Muscle layer of colon (tissue), 2 donors: ENCODE data around the gene C11orf52.

Experiments used
- H3K27ac ChIP-seq: one replicate; pipeline ENCODE4 v1.7.0; 2013; ENCODE audit warnings: low read depth, mild to moderate bottlenecking, low read length, moderate library complexity
- H3K27me3 ChIP-seq, 2 donors: one replicate each; pipeline ENCODE4 v1.7.0; 2013; ENCODE audit warnings: low read length in 2 of 2, mild to moderate bottlenecking in 2 of 2; ENCODE audit not compliant: insufficient read depth in 2 of 2, control insufficient read depth in 1 of 2
- H3K36me3 ChIP-seq: one replicate; pipeline ENCODE4 v1.7.0; 2013; ENCODE audit warnings: mild to moderate bottlenecking, low read length; ENCODE audit not compliant: insufficient read depth
- H3K4me1 ChIP-seq: one replicate; pipeline ENCODE4 v1.7.0; 2013; ENCODE audit warnings: mild to moderate bottlenecking, low read length; ENCODE audit not compliant: insufficient read depth
- H3K4me3 ChIP-seq, 2 donors: one replicate each; pipeline ENCODE4 v1.7.0; 2013; ENCODE audit warnings: low read length in 2 of 2, low read depth in 1 of 2, mild to moderate bottlenecking in 1 of 2, moderate library complexity in 1 of 2
- H3K9ac ChIP-seq: one replicate; pipeline ENCODE4 v1.7.0; 2013; ENCODE audit warnings: low read length
- H3K9me3 ChIP-seq: one replicate; pipeline ENCODE4 v1.7.0; 2013; ENCODE audit warnings: mild to moderate bottlenecking, low read length
- donor health status: abdominal sarcoma.
- donor health status: Adenocarcinoma of cecum.

The C11orf52 gene

DNA sequence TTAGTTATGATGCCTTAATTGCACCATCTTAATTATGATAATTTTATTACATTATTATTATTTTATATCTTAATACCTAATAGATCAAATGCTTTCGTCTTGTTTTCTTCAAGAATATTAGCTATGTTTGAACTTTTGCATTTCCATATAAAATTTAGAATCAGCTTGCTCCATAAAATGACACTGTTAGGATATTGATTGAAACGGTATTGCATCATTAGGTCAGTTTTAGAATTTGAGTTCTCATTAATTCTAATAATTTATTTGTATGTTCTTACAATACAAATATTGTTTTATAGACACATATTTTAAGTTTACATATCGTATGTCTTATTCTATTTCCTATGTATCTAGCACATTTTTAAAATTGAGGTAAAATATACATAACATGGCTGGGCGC is 32.7 kb upstream of the C11orf52 start:
- Histone ChIP-seq H3K9ac (no peak overlapping the region), H3K27ac (no peak overlapping the region), H3K9me3 (no peaks in the 10 kb centered on the region), H3K36me3 (no peaks in the 10 kb centered on the region), H3K4me3 (no peak overlapping the region), H3K4me1 (no peaks in the 10 kb centered on the region), H3K27me3 (no peaks in the 10 kb centered on the region)

DNA sequence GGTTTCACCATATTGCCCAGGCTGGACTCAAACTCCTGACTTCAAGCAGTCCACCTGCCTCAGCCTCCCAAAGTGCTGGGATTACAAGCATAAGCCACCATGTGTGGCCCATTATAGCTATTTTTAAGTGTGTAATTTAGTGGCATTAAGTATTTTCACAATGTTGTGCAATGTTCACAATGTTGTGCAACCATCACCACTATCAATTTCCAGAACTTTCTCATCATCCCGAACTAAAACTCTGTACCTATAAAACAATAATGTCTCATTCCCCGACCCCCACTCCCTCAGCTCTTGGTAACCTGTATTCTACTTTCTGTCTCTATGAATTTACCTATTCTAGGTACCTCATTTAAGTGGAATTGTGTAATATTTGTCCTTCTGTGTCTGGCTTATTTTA is 31.9 kb upstream of the C11orf52 start:
- Histone ChIP-seq H3K9ac (no peak overlapping the region), H3K4me1 (no peaks in the 10 kb centered on the region), H3K4me3 (no peak overlapping the region), H3K27me3 (no peaks in the 10 kb centered on the region), H3K36me3 (no peaks in the 10 kb centered on the region), H3K27ac (no peak overlapping the region), H3K9me3 (no peaks in the 10 kb centered on the region)

DNA sequence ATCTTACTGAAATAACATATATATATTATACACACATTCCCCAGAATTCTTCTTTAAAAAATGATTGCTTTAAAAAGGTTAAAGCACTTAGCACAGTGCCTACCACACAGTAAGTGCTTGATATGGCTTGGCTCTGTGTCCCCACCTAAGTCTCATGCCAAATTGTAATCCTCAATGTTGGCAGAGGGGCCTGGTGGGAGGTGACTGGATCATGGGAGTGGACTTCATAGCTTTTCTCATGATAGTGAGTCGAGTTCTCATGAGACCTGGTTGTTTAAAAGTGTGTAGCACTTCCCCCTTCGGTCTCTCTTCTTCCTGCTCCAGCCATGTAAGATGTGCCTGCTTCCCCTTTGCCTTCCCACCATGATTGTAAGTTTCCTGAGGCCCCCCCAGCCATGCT is 13.3 kb upstream of the C11orf52 start:
- Histone ChIP-seq H3K27ac (no peak overlapping the region), H3K9ac (no peak overlapping the region)

DNA sequence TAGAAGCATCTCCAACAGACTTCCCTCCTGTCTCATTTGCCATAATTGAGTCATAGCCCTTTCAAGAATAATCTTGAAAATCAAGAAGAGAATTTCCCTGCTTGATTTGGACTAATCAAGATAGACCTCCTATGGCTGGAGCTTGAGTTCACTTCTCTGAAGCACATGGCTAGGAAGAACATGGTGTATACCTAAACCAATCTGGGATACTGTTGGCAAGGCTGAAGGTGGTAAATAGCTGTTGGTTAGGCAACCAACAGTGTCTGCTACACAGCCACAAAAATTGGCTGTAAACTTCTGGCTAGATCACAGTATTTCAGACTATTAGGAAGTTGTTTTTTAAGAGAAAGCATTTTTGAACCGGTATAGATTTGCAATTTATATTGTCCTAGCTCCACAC is 12.0 kb upstream of the C11orf52 start:
- Histone ChIP-seq H3K9me3 (no peaks in the 10 kb centered on the region), H3K4me3 (no peak overlapping the region), H3K27ac (no peak overlapping the region), H3K36me3 (peaks cover 27% of the 10 kb centered on the region), H3K4me1 (peaks cover 16% of the 10 kb centered on the region), H3K9ac (no peak overlapping the region), H3K27me3 (no peaks in the 10 kb centered on the region)

More for the DNA sequence above, 13.3 kb upstream of the C11orf52 start:
- H3K9me3 ChIP-seq: no peaks in the 10 kb centered on the region
- H3K4me1 ChIP-seq: peaks cover 15% of the 10 kb centered on the region
- no peak overlapping the region for H3K4me3 ChIP-seq
- peaks cover 27% of the 10 kb centered on the region for H3K36me3 ChIP-seq
- H3K27me3 ChIP-seq: no peaks in the 10 kb centered on the region

DNA sequence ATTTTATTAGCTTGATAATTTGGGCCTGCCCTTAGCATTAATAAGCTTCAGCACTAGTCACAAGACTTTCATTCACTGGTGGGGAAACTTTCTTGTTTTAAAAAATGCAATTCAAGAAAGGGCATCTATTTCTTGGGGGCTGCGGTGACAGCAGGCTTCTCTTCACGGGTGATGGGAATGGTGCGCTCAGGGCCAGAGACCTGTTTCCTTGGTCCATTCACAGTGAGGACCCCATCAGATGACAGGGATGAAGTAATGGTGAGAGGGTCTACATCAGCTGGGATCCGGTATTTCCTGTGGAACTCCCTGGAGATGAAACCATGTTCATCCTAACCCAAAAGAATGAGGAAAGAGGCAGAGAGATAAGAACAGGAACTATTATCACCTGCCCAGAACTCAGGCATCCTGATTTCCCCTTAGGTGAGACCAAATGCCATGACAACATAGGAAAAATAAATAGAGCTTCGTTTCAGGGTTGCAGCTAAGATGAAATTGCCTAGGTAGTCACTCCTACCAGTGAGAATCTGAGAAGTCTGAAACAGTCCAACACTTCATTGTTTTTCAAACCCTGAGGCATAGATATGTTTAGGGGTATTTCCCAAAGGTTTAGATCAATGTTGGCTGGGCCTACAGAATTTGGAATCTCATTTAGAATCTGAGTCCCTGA is 9.9 kb upstream of the C11orf52 start:
- Histone ChIP-seq H3K36me3 (peaks cover 27% of the 10 kb centered on the region), H3K27ac (peak overlapping the region; percentile 95)

DNA sequence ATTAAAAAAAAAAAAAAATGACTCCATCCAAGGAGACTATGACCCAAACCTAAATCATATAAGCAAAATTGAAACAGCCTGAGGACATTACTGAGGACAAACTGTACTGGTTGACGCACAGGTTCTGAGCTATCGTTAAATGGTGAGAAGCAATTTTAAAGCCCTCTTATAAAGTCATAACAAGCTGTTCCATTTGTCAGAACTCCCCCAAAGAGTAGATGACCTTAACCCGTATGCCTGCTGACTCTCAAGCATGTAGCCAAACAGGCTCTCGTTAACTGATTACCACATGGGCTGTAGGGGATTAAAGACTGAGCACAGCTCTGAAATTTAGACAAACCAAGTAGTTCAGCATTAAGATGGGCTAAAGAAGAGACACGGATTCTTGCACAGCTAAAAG is 9.3 kb upstream of the C11orf52 start:
- Histone ChIP-seq H3K4me3 (peak overlapping the region; percentile 3 to 74), H3K36me3 (peaks cover 27% of the 10 kb centered on the region), H3K27me3 (no peaks in the 10 kb centered on the region), H3K27ac (peak overlapping the region; percentile 95), H3K9ac (peak overlapping the region; percentile 83), H3K4me1 (peaks cover 29% of the 10 kb centered on the region), H3K9me3 (no peaks in the 10 kb centered on the region)

More for the DNA sequence above, 9.9 kb upstream of the C11orf52 start:
- H3K9ac ChIP-seq: no peak overlapping the region
- H3K27me3 ChIP-seq: no peaks in the 10 kb centered on the region
- H3K9me3 ChIP-seq: no peaks in the 10 kb centered on the region
- no peak overlapping the region for H3K4me3 ChIP-seq
- H3K4me1 ChIP-seq: peaks cover 23% of the 10 kb centered on the region

DNA sequence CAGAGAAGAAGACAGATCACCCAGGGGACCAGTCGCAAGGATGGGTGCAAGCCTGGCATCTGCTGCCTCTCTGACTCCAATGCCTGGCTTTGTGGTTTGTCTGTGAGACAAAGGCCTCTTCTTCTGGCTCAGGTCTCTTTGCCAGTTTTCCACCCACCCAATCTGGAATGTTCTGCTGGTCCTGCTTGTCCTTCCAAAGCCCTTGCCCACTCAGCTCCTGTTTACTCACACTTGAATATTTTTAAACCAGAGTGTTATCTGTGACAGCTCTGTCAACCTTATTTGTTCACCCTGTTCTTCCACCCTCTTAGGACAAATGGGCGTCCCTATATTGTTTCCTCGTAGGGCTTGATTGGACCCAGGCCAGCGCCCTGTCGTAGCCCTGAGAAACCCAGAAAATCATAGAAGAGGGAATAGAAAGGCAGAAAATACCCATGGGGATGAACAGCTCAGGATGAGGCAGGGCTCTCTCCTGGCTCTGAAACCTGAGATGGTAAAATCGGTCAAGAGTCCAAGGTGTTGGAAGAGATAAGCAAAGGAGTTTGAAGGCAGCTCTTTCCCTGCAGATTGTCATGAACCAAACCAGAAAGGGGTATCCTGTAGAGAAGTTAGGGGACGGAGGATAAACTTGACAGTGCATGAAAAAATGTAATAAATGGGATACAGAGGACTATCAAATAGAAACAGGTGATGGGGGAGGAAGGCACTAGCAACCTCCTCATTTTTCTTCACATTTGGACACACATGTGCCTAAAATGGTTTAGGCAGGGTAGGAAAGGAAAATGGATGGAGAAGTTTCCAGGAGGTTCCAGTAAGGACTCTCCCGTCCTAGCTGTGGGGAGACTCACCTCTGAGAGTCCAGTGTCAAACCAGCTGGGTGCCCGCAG is 7.8 kb upstream of the C11orf52 start:
- H3K4me3 ChIP-seq: peak overlapping the region; percentile 74 to 75
- peaks cover 27% of the 10 kb centered on the region for H3K36me3 ChIP-seq
- peaks cover 33% of the 10 kb centered on the region for H3K4me1 ChIP-seq
- H3K27ac ChIP-seq: peak overlapping the region; percentile 95
- H3K9me3 ChIP-seq: no peaks in the 10 kb centered on the region
- peak overlapping the region; percentile 83 for H3K9ac ChIP-seq
- no peaks in the 10 kb centered on the region for H3K27me3 ChIP-seq

DNA sequence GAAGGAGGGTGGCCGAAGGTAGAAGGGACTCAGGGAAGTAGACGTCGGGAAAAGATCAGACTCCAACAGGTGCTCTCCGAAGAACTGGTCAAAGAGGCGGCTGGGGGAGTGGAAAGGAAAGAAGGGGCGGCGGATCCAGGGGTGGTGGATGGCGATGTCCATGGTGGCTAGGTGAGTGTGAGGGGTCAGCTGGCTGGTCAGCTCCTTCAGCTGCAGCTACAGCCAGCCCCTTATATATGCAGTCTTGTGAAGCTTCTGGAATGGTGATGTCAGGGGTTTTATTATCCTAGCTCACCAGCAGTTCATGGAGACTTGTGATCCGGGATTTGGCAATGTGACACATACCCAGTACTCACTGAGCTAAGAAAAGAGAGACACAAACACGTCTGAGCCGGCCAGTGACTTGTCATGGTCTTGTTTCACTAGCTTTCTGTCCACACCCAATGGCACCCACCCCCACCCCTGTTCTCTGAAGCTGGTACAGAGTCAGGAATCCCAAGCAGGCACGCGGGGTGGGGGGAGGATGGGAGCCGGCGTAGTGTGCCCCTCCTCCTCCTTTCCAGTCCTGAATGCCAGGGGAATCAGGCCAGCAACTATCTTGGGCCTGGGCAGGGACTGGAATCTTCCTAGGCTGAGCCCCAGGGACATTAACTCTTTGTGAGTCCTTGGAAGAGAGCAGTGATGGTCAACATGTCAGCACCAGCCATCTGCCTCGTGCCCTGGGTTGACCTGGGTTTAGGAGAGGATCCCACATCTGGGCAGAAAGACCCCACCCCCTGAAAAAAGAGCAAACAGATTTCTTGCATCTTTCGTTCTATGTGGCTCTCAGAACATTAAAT is 6.9 kb upstream of the C11orf52 start, which contains the start of gene CRYAB:
TSS of gene CRYAB (minus strand) at position 208 of the 839 bp plus-strand sequence. CDS start at position 162, 46 bp downstream.
- no peaks in the 10 kb centered on the region for H3K27me3 ChIP-seq
- H3K4me1 ChIP-seq: peaks cover 33% of the 10 kb centered on the region
- peaks cover 27% of the 10 kb centered on the region for H3K36me3 ChIP-seq
- peak within 1 kb of the TSS; percentile 74 to 75 for H3K4me3 ChIP-seq
- peak within 1 kb of the TSS; percentile 95 for H3K27ac ChIP-seq
- peak within 1 kb of the TSS; percentile 83 for H3K9ac ChIP-seq
- no peaks in the 10 kb centered on the region for H3K9me3 ChIP-seq

DNA sequence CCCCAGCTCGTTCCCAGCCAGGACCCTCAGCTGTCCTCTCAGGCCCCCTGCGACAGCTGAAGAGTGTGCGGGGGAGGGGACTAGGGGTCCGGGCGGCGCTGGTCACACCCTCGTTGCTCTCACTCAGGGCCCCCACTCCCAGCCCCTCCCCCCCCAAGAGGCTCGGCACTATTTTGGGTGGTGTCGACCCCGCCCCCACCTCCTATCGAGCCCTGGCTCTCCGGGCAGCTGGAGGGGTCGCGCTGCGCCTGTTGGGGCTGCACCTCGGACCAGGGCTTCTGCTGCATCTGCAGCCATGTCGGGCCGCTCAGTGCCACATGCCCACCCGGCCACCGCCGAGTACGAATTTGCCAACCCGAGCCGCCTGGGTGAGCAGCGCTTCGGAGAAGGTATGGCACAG is 6.2 kb upstream of the C11orf52 start, which contains the start of gene HSPB2:
TSS of gene HSPB2 (plus strand) at position 200 of the 400 bp plus-strand sequence. CDS start at position 296, 96 bp downstream.
- Histone ChIP-seq H3K4me1 (peaks cover 33% of the 10 kb centered on the region), H3K9ac (peak within 1 kb of the TSS; percentile 83), H3K27ac (peak within 1 kb of the TSS; percentile 95), H3K27me3 (no peaks in the 10 kb centered on the region), H3K4me3 (peak within 1 kb of the TSS; percentile 74 to 75), H3K9me3 (no peaks in the 10 kb centered on the region), H3K36me3 (peaks cover 27% of the 10 kb centered on the region)

DNA sequence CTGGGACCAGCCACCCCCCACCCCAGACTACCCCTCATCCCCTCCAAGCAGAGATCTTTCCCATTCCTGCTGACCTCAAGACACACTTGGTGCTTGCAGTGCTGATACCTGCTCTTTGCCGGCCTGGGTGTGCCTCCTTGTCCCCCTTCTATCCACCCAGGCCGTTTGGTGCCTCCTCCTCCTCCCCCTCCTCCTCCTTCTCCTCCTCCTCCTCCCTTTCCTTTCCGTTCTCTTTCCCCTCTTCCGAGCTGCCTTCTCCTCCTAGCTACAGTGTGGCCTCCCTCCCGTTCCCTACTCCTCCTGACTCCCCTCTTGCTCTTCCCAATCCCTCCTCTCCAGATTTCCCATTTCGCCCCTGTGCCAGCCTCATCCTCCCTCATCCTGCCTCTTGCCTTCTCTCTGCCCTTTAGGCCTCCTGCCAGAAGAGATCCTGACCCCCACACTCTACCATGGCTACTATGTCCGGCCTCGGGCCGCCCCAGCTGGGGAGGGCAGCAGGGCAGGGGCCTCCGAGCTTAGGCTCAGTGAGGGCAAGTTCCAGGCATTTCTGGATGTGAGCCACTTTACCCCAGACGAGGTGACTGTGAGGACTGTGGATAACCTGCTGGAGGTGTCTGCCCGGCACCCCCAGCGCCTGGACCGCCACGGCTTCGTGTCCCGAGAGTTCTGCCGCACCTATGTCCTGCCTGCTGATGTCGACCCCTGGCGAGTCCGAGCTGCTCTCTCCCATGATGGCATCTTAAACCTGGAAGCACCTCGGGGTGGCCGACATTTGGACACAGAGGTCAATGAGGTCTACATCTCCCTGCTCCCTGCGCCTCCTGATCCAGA is 5.5 kb upstream of the C11orf52 start:
- Histone ChIP-seq H3K27ac (peak overlapping the region; percentile 83), H3K9ac (peak overlapping the region; percentile 77), H3K27me3 (no peaks in the 10 kb centered on the region), H3K36me3 (peaks cover 20% of the 10 kb centered on the region), H3K4me1 (peaks cover 33% of the 10 kb centered on the region), H3K9me3 (no peaks in the 10 kb centered on the region), H3K4me3 (peak overlapping the region; percentile 43 to 66)
